Breast epithelium (tissue), 4 donors: ENCODE measurements around the gene TBL1XR1. TPM values are rescaled to one million over a fixed set of nuclear protein-coding genes. Genes with fewer than 3 reads are reported as not detected.

Source experiments
- DNase-seq, 2 donors: peaks; one replicate each; pipeline ENCODE4 v3.0.0-alpha.2; 2019; ENCODE audit warnings: low spot score in 2 of 2
- H3K27ac ChIP-seq, 2 donors: fragments of 200-600 bp; sonication (generic) in 1 of 2; one replicate each; pipeline ENCODE4 v1.5.1; 2016 to 2019; ENCODE audit warnings: mild to moderate bottlenecking in 1 of 2
- H3K27me3 ChIP-seq, 2 donors: fragments of 200-600 bp; sonication (generic) in 1 of 2; one replicate each; pipeline versions ENCODE4 v1.5.1 to v1.6.0; 2017 to 2019; ENCODE audit warnings: control low read depth in 1 of 2, mild to moderate bottlenecking in 1 of 2
- H3K36me3 ChIP-seq: fragments of 200-600 bp; one replicate; pipeline ENCODE4 v1.5.1; 2019
- H3K4me1 ChIP-seq, 2 donors: fragments of 200-600 bp; sonication (generic); one replicate each; pipeline ENCODE4 v1.5.1; 2016 to 2019; ENCODE audit warnings: control low read depth in 1 of 2
- H3K4me3 ChIP-seq, 3 donors: fragments of 200-600 bp; sonication (generic); 1 replicate in 2 of 3; 2 replicates in 1 of 3; pipeline ENCODE4 v1.5.1; 2016 to 2019; ENCODE audit warnings: mild to moderate bottlenecking in 3 of 3, moderate library complexity in 2 of 3
- H3K9me3 ChIP-seq, 2 donors: fragments of 200-600 bp; sonication (generic) in 1 of 2; one replicate each; pipeline ENCODE4 v1.5.1; 2016 to 2019; ENCODE audit warnings: control low read depth in 1 of 2
- CTCF ChIP-seq, 3 donors: fragments of 450-650 bp; IDR thresholded peaks; one replicate each; pipeline ENCODE4 v1.5.1; 2016 to 2017; ENCODE audit warnings: antibody characterized with exemption in 3 of 3, mild to moderate bottlenecking in 3 of 3, moderate library complexity in 3 of 3
- POLR2A ChIP-seq: fragments of 450-650 bp; IDR thresholded peaks from one replicate; pipeline ENCODE4 v1.6.1; 2016; ENCODE audit warnings: antibody characterized with exemption, mild to moderate bottlenecking, moderate library complexity
- POLR2AphosphoS5 ChIP-seq, 3 donors: sonication (generic); formaldehyde crosslinking; IDR thresholded peaks; one replicate each; pipeline ENCODE4 v1.6.1; 2017; ENCODE audit warnings: antibody characterized with exemption in 3 of 3
- intact Hi-C: fragments of 100-400 bp; cut with DNase I; formaldehyde crosslinking; loops from one replicate; pipeline ENCODE4 v1.15.1; 2023; ENCODE audit warnings: low total_unique reads
- total RNA-seq, 3 donors: library from RNA; depleted of rRNA; stranded (reverse); fragments of >200 nt; gene quantifications; one replicate each; pipeline ENCODE4 v1.1.0, GENCODE V29; 2016

TBL1XR1 gene
- total RNA-seq, 3 donors from 2014 or later = 92.8 to 147 (median 111) TPM

- Histone ChIP-seq H3K4me3 (no peak overlapping the region), H3K27me3 (no peaks in the 10 kb centered on the region), H3K27ac (no peak overlapping the region), H3K36me3 (no peaks in the 10 kb centered on the region), H3K4me1 (peaks cover 0 to 16% of the 10 kb centered on the region in 2 donors), H3K9me3 (no peaks in the 10 kb centered on the region)
- no peak for DNase-seq
- intact Hi-C loops = no loop called here
- TF ChIP-seq POLR2AphosphoS5 (IDR thresholded peaks at IDR 0.05) = no peak
- TF ChIP-seq CTCF (IDR thresholded peaks at IDR 0.05) = no peak
- TF ChIP-seq POLR2A = no peak
These were observed 49.5 kb downstream of the TBL1XR1 start for GRCh38 chr3:177147790-177148189.

- TF ChIP-seq CTCF (IDR thresholded peaks at IDR 0.05) (no peak), POLR2AphosphoS5 (IDR thresholded peaks at IDR 0.05) (no peak), POLR2A (no peak)
- intact Hi-C loops = no loop called here
- H3K27ac ChIP-seq = no peak overlapping the region
These were observed 50.6 kb downstream of the TBL1XR1 start for GRCh38 chr3:177146646-177147045.

GRCh38 chr3:177145954-177146353, 51.3 kb downstream of the TBL1XR1 start:
- Histone ChIP-seq H3K27me3 (no peaks in the 10 kb centered on the region), H3K4me3 (no peak overlapping the region), H3K9me3 (no peaks in the 10 kb centered on the region), H3K4me1 (peaks cover 2 to 16% of the 10 kb centered on the region in 2 donors), H3K27ac (no peak overlapping the region), H3K36me3 (no peaks in the 10 kb centered on the region)
- TF ChIP-seq POLR2A = no peak
- intact Hi-C loops = no loop called here
- no peak for DNase-seq

More at GRCh38 chr3:177146646-177147045, 50.6 kb downstream of the TBL1XR1 start:
- Histone ChIP-seq H3K36me3 (no peaks in the 10 kb centered on the region), H3K27me3 (no peaks in the 10 kb centered on the region), H3K9me3 (no peaks in the 10 kb centered on the region), H3K4me1 (peaks cover 2 to 16% of the 10 kb centered on the region in 2 donors), H3K4me3 (no peak overlapping the region)
- no peak for DNase-seq

- TF ChIP-seq CTCF (IDR thresholded peaks at IDR 0.05) (no peak), POLR2AphosphoS5 (IDR thresholded peaks at IDR 0.05) (no peak), POLR2A (no peak)
- peaks cover 2 to 16% of the 10 kb centered on the region in 2 donors for H3K4me1 ChIP-seq
- H3K27me3 ChIP-seq = no peaks in the 10 kb centered on the region
- H3K4me3 ChIP-seq = no peak overlapping the region
- intact Hi-C loops = no loop called here
- H3K27ac ChIP-seq = no peak overlapping the region
- H3K36me3 ChIP-seq = no peaks in the 10 kb centered on the region
- no peak for DNase-seq
- no peaks in the 10 kb centered on the region for H3K9me3 ChIP-seq
These were observed 51.9 kb downstream of the TBL1XR1 start for GRCh38 chr3:177145381-177145780.

- TF ChIP-seq POLR2A (no peak), POLR2AphosphoS5 (IDR thresholded peaks at IDR 0.05) (no peak), CTCF (IDR thresholded peaks at IDR 0.05) (no peak)
- DNase-seq = no peak
- no peaks in the 10 kb centered on the region for H3K27me3 ChIP-seq
- H3K27ac ChIP-seq = no peak overlapping the region
- H3K36me3 ChIP-seq = no peaks in the 10 kb centered on the region
- H3K9me3 ChIP-seq = no peaks in the 10 kb centered on the region
- peaks cover 2 to 15% of the 10 kb centered on the region in 2 donors for H3K4me1 ChIP-seq
- intact Hi-C loops = no loop called here
- H3K4me3 ChIP-seq = no peak overlapping the region
These were observed 52.4 kb downstream of the TBL1XR1 start for GRCh38 chr3:177144922-177145321.
